Astrocyte of the cerebellum (primary cell): Measurements from ENCODE around the gene RSAD2.

Experiments
- DNase-seq: peaks from one replicate; pipeline ENCODE4 v3.0.0-alpha.2; 2011; ENCODE audit warnings: low read depth
- H3K4me3 ChIP-seq: 2 replicates; pipeline ENCODE4 v1.5.1; 2011; ENCODE audit warnings: mild to moderate bottlenecking, low read depth, low read length, moderate library complexity
- in situ Hi-C: cut with HindIII; loops from 2 replicates; pipeline ENCODE4 v1.10.0; 2017; ENCODE audit warnings: low sequenced_read_pairs
- TF ChIP-seq, protein P1 (sequence below): IDR thresholded peaks from 2 replicates; pipeline ENCODE4 v1.5.1; 2012; ENCODE audit warnings: low read length, low read depth, moderate library complexity, mild to moderate bottlenecking; ENCODE audit errors: missing control alignments

Gene RSAD2

DNA sequence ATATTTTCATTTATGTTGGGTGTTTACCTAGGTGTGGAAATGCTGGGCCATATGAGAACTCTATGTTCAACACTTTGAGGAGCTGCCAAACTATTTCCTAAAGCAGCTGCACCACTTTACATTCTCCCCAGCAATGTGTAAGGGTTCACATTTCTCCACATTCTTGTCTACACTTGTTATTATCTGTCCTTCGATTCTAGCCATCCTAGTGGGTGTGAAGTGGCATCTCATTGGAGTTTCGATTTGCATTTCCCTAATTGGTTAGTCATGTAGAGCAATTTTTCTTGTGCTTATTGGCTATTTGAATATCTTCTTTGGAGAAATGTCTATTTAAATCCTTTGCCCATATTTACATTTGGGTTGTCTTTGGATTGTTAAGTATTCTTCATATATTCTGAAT is 61.5 kb downstream of the RSAD2 start:
- TF ChIP-seq, protein P1, sequence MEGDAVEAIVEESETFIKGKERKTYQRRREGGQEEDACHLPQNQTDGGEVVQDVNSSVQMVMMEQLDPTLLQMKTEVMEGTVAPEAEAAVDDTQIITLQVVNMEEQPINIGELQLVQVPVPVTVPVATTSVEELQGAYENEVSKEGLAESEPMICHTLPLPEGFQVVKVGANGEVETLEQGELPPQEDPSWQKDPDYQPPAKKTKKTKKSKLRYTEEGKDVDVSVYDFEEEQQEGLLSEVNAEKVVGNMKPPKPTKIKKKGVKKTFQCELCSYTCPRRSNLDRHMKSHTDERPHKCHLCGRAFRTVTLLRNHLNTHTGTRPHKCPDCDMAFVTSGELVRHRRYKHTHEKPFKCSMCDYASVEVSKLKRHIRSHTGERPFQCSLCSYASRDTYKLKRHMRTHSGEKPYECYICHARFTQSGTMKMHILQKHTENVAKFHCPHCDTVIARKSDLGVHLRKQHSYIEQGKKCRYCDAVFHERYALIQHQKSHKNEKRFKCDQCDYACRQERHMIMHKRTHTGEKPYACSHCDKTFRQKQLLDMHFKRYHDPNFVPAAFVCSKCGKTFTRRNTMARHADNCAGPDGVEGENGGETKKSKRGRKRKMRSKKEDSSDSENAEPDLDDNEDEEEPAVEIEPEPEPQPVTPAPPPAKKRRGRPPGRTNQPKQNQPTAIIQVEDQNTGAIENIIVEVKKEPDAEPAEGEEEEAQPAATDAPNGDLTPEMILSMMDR: no peak
- no peak overlapping the region for H3K4me3 ChIP-seq
- in situ Hi-C loops: no loop called here
- DNase-seq: no peak

DNA sequence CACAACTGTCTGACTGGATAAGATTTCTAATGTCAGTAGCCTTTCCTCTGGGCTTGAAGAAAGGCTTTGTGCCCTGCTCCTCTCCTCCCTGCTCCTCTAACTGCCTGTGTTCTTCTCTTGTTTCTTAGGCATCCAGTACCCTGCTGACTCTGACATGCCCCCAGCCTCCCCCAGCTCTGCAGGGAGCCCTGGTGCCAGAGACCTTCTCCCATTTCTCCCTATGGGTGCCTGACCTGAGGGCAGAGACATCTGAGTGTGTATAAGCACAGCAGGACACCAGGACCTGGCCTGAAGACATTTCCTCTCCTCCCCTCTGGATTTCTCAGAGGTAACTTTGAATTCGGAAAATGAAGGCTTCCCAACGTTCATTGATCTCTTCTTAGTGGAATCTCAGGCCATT is 63.2 kb downstream of the RSAD2 start:
- no peak overlapping the region for H3K4me3 ChIP-seq
- TF ChIP-seq, protein P1: no peak
- in situ Hi-C loops: no loop called here
- DNase-seq: no peak

DNA sequence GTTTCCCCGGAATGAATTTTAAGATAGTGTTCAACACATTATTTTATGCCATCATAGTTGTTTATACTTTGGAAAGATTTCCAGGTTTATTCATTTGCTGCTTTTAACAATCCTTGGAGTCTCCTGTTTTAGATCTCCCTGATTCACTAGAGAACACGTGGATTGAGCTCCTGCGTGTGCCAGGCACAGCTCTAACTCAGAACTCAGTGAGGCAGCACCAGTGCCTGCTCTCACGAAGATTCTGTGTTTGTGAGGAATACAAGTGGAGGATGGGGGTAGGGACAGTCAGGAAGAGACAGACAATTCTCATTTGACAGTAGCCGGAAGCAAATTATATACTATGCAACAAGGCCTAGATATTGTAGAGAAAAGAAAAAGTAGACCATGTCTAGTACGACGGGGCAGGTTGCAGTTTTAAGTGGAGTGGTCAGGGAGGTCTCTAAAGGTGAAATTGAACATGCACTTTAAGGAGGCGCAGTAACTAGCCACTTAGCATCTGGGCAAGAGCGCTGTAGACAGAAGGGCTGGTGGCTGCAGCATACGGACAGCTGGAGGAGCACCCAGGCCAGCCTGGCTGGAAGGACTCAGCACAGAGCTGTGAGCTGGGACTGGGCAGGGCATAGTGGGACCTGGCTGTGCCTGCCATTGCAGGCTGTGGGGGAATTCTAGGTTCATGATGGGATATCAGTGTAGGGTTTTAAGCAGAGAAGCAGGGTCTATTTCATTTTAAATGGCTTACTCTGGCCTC is 63.9 kb downstream of the RSAD2 start:
- TF ChIP-seq, protein P1: no peak
- H3K4me3 ChIP-seq: no peak overlapping the region
- in situ Hi-C loops: no loop called here
- no peak for DNase-seq

DNA sequence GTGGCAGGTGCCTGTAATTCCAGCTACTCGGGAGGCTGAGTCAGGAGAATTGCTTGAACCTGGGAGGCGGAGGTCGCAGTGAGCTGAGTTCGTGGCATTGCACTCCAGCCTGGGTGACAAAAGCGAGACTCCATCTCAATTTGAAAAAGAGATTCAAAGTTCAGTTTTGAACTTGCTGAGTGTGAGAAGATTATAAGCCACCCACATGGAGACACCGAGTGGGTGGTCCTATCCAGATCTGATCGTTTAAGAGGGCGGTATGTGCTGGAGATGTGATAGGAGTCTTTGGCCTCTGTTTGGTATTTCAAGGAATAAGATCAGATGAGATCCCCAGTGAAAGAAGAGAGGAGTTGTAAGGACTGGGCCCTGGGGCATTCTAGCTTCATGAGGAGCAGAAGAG is 65.3 kb downstream of the RSAD2 start:
- in situ Hi-C loops: no loop called here
- H3K4me3 ChIP-seq: no peak overlapping the region
- DNase-seq: no peak
- TF ChIP-seq, protein P1: no peak

DNA sequence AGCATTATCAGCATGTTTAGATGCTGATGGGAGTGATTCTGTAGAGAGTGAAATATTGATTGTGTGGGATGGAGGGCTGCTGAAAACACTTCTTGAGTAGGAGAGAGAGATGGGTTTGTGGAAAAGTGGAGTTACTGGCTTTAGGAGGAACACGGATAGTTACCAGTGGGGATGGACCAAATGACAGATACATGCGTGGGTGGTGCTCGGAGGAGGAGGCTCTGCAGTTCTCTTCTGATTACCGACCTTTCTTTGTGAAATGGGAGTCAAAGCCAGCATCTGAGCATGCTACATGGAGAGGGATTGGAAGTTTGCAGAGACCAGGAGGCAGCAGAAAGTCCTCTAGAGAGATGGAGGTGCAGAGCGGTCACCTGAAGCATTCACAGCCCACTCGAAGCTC is 65.9 kb downstream of the RSAD2 start:
- no peak for DNase-seq
- in situ Hi-C loops: no loop called here
- TF ChIP-seq, protein P1: no peak
- no peak overlapping the region for H3K4me3 ChIP-seq

DNA sequence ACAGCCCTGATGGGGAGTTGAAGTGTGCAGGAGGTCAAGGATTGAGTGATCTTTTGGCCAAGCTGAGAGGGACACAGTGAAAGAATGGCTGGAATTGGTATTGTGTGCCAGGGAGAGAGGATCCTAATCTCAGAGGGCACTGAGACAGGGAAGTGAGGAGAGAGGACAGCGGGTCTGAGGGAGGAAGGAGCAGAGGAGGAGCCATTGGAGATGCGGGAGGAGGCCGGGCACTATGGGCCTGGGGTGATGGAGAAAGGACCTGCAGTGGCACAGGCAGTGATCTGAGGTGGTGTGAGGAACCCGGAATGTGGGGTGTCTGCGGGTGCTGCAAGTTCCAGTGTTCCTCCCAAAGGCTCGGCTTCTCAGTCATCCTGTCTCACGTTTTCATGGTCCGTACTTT is 66.4 kb downstream of the RSAD2 start:
- TF ChIP-seq, protein P1: no peak
- in situ Hi-C loops: no loop called here
- no peak for DNase-seq
- H3K4me3 ChIP-seq: no peak overlapping the region

DNA sequence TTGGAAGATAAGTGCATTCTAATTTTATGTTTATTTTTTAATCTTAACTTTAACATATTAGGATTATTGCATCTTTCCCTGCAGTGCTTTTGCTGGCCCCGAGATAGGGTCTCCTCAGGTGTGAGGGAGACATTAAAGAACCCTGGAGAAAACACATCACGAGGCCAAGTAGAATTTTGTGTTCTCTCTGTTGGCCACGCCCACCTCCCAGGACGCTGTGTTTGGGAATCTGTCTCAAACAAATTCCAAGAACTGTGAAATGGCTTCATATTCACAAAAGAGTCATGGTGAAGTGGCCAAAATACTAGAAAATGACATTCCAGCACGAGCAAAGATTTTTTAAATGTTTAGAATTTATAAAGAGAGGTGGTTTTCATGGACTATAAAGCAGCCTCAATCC is 67.0 kb downstream of the RSAD2 start:
- no peak for DNase-seq
- TF ChIP-seq, protein P1: no peak
- H3K4me3 ChIP-seq: no peak overlapping the region
- in situ Hi-C loops: no loop called here
